MCF 10A (cell line): Measurements from ENCODE around the gene STIM2. TPM values are rescaled to one million over a fixed set of nuclear protein-coding genes. Genes with fewer than 3 reads are reported as not detected.

Experiments used
- BruUV-seq: library from RNA; stranded (reverse); fragments of 400-500 nt; replicated peaks from 2 replicates; lab custom pipeline; 2021; lab: Mats Ljungman, UMichigan
- CTCF ChIA-PET: fragments of 300-600 bp; sonication (Branson Sonifier 250); formaldehyde crosslinking; extraction: SDS; loops from one replicate; lab custom pipeline; 2021; ENCODE audit warnings: antibody characterized with exemption, inconsistent platforms; lab: Yijun Ruan, JAX
- POLR2A ChIA-PET: fragments of 300-600, 350-650 bp; sonication (Branson Sonifier 250); formaldehyde crosslinking; extraction: SDS; loops from one replicate; lab custom pipeline; 2020; ENCODE audit warnings: antibody characterized with exemption, inconsistent platforms; lab: Yijun Ruan, JAX
- DNase-seq: peaks from one replicate; pipeline ENCODE4 v3.0.0-alpha.2; 2018; ENCODE audit not compliant: unreplicated experiment
- H3K27ac Mint-ChIP-seq: one replicate; pipeline ENCODE4 v1.8.0; 2022; ENCODE audit warnings: mild to moderate bottlenecking, low read depth, mixed read lengths; ENCODE audit not compliant: unreplicated experiment
- H3K27me3 Mint-ChIP-seq: one replicate; pipeline ENCODE4 v1.8.0; 2022; ENCODE audit warnings: mixed read lengths; ENCODE audit not compliant: insufficient read depth, unreplicated experiment
- H3K36me3 Mint-ChIP-seq: one replicate; pipeline ENCODE4 v1.8.0; 2022; ENCODE audit warnings: mild to moderate bottlenecking, moderate library complexity, mixed read lengths; ENCODE audit not compliant: insufficient read depth, unreplicated experiment
- H3K4me1 Mint-ChIP-seq: one replicate; pipeline ENCODE4 v1.8.0; 2022; ENCODE audit warnings: mixed read lengths; ENCODE audit not compliant: insufficient read depth, unreplicated experiment
- H3K4me3 Mint-ChIP-seq: one replicate; pipeline ENCODE4 v1.8.0; 2022; ENCODE audit warnings: mild to moderate bottlenecking, moderate library complexity, mixed read lengths; ENCODE audit not compliant: unreplicated experiment
- H3K9me3 Mint-ChIP-seq: one replicate; pipeline ENCODE4 v1.8.0; 2022; ENCODE audit warnings: mixed read lengths; ENCODE audit not compliant: unreplicated experiment
- CTCF ChIP-seq: fragments of 200-600 bp; IDR thresholded peaks from one replicate; pipeline ENCODE4 v1.8.0; 2022; ENCODE audit warnings: antibody characterized with exemption, mild to moderate bottlenecking; ENCODE audit not compliant: unreplicated experiment
- intact Hi-C: fragments of 100-400 bp; cut with micrococcal nuclease; formaldehyde crosslinking; loops from 2 replicates; pipeline ENCODE4 v1.14.1; 2022
- total RNA-seq: library from RNA; stranded (reverse); gene quantifications from 2 replicates; pipeline ENCODE4 v1.2.3, GENCODE V29; 2022

Gene STIM2
- total RNA-seq, 1 experiment from 2014 or later, result 18.5 TPM

- Mint-ChIP-seq H3K9me3 (no peaks in the 10 kb centered on the region), H3K4me3 (no peak overlapping the region), H3K27me3 (no peaks in the 10 kb centered on the region), H3K27ac (no peak overlapping the region), H3K4me1 (no peaks in the 10 kb centered on the region), H3K36me3 (no peaks in the 10 kb centered on the region)
- ChIA-PET POLR2A (interaction anchor here (0.6 to 1.2 kb wide), 5 partner anchors 12 to 459 kb away, joined by 3 to 5 read pairs (median 4); no protein-coding TSS in a partner anchor), CTCF (interaction anchor here (0.6 to 0.7 kb wide), 2 partner anchors 47 to 1495 kb away, joined by 3 to 4 read pairs; no protein-coding TSS in a partner anchor)
- no peak for TF ChIP-seq CTCF
- no peak for DNase-seq
- BruUV-seq, result no TSS peak
- intact Hi-C loops, result no loop called here
Measured at GRCh38 chr4:26937567-26937966, 76.9 kb downstream of the STIM2 start.

GRCh38 chr4:26938516-26938915, 77.9 kb downstream of the STIM2 start:
- ChIA-PET CTCF (interaction anchor here (0.6 kb wide), 1 partner anchor 46 kb away, joined by 4 read pairs; no protein-coding TSS in a partner anchor), POLR2A (interaction anchor here (0.6 to 1.2 kb wide), 2 partner anchors 9 to 11 kb away, joined by 4 to 5 read pairs; no protein-coding TSS in a partner anchor)
- DNase-seq, result no peak
- no TSS peak for BruUV-seq
- Mint-ChIP-seq H3K36me3 (no peaks in the 10 kb centered on the region), H3K4me3 (no peak overlapping the region), H3K27me3 (no peaks in the 10 kb centered on the region), H3K9me3 (no peaks in the 10 kb centered on the region), H3K27ac (no peak overlapping the region), H3K4me1 (no peaks in the 10 kb centered on the region)
- intact Hi-C loops, result no loop called here
- TF ChIP-seq CTCF, result no peak

GRCh38 chr4:26941951-26942350, 81.3 kb downstream of the STIM2 start:
- POLR2A ChIA-PET, result no interaction called here
- Mint-ChIP-seq H3K9me3 (no peaks in the 10 kb centered on the region), H3K4me1 (no peaks in the 10 kb centered on the region), H3K4me3 (no peak overlapping the region), H3K27me3 (no peaks in the 10 kb centered on the region), H3K27ac (no peak overlapping the region), H3K36me3 (no peaks in the 10 kb centered on the region)
- BruUV-seq, result no TSS peak
- intact Hi-C loops, result no loop called here
- no peak for TF ChIP-seq CTCF
- CTCF ChIA-PET, result no interaction called here
- no peak for DNase-seq

- no peaks in the 10 kb centered on the region for H3K36me3 Mint-ChIP-seq
- TF ChIP-seq CTCF, result no peak
Measured at GRCh38 chr4:26942871-26943270, 82.2 kb downstream of the STIM2 start.

More at GRCh38 chr4:26942871-26943270, 82.2 kb downstream of the STIM2 start:
- intact Hi-C loops, result no loop called here
- no peak overlapping the region for H3K4me3 Mint-ChIP-seq
- H3K27ac Mint-ChIP-seq, result no peak overlapping the region
- H3K4me1 Mint-ChIP-seq, result no peaks in the 10 kb centered on the region
- POLR2A ChIA-PET, result no interaction called here
- no peak for DNase-seq
- CTCF ChIA-PET, result no interaction called here
- H3K27me3 Mint-ChIP-seq, result no peaks in the 10 kb centered on the region
- BruUV-seq, result no TSS peak
- no peaks in the 10 kb centered on the region for H3K9me3 Mint-ChIP-seq
